ENCODE measurements around the gene ZNRF3. TPM values are rescaled to one million over a fixed set of nuclear protein-coding genes. Genes with fewer than 3 reads are reported as not detected.

Gene ZNRF3
- total and polyA plus RNA-seq, 9 donors: 7.4 to 24.3 (median 11.6) TPM

- 6 to 10% (median 7%) methylated on average over 6 of the region's 6 CpGs for WGBS, 3 donors
- Histone ChIP-seq H3K36me3 (no peaks in the 10 kb centered on the region), H3K4me3 (no peak overlapping the region), H3K4me1 (ENCODE audit: insufficient read depth) (no peaks in the 10 kb centered on the region), H3K27me3 (no peaks in the 10 kb centered on the region), H3K9me3 (no peaks in the 10 kb centered on the region), H3K27ac (no peak overlapping the region)
- TF ChIP-seq CTCF (IDR thresholded peaks at IDR 0.05) (peak; percentile 91 to 96 (median 95)), POLR2A (IDR thresholded peaks at IDR 0.05) (no peak), EP300 (IDR thresholded peaks at IDR 0.05) (no peak)
- DNase-seq: peak in 3 of 5 donors; percentile 29 to 63 (median 30)
- intact Hi-C loops (cut with DNase I): loop anchor here (2.0 to 10.0 kb wide), 8 partner anchors 99 to 389 kb away; no protein-coding TSS in a partner anchor
These were observed 27.8 kb upstream of the ZNRF3 start for GRCh38 chr22:28855355-28856094.

GRCh38 chr22:28856095-28856455 lies 27.3 kb upstream of the ZNRF3 start:
- intact Hi-C loops (cut with DNase I): loop anchor here in 3 of 4 donors (2.0 to 10.0 kb wide), 8 partner anchors 99 to 389 kb away; no protein-coding TSS in a partner anchor
- Histone ChIP-seq H3K4me3 (no peak overlapping the region), H3K4me1 (ENCODE audit: insufficient read depth) (no peaks in the 10 kb centered on the region), H3K9me3 (no peaks in the 10 kb centered on the region), H3K27ac (no peak overlapping the region), H3K36me3 (no peaks in the 10 kb centered on the region), H3K27me3 (no peaks in the 10 kb centered on the region)
- DNase-seq: no peak
- 96 to 98% (median 97%) methylated on average over 1 of the region's 1 CpG for WGBS, 3 donors
- TF ChIP-seq POLR2A (IDR thresholded peaks at IDR 0.05) (no peak), CTCF (IDR thresholded peaks at IDR 0.05) (no peak), EP300 (IDR thresholded peaks at IDR 0.05) (no peak)

DNA sequence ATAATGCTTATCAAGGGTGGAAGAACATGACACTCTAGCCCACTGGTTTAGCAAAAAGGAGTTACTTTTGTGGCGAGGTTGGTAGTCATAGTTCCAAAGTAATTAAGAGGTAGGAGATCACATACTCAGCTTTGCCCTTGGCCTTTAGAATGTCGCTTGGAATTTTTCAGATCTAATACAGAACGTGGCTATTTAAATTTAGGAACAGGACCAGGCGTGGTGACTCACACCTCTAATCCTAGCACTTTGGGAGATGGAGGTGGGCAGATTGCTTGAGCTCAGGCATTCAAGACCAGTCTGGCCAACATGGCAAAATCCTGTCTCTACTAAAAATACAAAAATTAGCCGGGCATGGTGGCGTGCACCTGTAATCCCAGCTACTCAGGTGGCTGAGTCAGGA lies 26.1 kb upstream of the ZNRF3 start:
- TF ChIP-seq POLR2A (IDR thresholded peaks at IDR 0.05): no peak
- TF ChIP-seq CTCF (IDR thresholded peaks at IDR 0.05): no peak
- TF ChIP-seq EP300 (IDR thresholded peaks at IDR 0.05): no peak
- DNase-seq: no peak

DNA sequence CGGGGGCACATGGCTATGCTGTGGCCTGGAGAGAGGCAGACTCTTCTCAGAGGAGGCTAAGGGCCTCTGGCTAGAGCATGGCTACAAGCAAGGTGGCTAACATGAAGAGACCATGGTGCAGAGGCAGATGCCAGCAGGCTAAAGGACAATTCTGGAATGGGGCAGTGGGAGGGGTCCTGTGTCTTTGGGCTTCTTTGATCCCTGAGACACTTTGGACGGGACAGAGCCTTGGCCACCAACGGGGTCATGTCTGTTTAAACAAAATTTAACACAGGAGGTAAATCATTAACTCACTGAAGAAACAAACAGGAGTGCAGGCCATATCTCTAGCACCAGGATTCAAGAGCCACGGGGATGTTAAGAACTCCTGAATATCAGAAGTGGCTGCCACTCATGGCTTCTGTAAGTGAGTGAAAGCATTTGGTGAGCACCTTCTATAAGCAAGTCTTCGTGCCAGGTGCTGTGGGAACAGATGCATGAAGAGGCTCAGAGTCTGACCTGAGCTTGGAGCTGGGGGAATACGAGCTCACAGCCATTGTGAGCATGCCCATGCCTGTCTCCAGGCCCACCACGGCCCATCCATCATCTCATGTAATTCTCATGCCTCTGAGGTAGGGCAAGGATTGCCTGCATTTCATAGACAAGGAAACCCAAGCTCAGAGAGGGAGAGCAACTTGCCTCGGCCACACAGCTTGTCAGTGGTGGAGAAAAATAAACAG lies 18.3 kb upstream of the ZNRF3 start:
- Histone ChIP-seq H3K27me3 (no peaks in the 10 kb centered on the region), H3K9me3 (no peaks in the 10 kb centered on the region), H3K27ac (no peak overlapping the region), H3K4me1 (ENCODE audit: insufficient read depth) (no peaks in the 10 kb centered on the region), H3K4me3 (no peak overlapping the region), H3K36me3 (no peaks in the 10 kb centered on the region)
- WGBS, 3 donors: 86% methylated on average over 8 of the region's 8 CpGs
- TF ChIP-seq POLR2A (IDR thresholded peaks at IDR 0.05): no peak
- TF ChIP-seq EP300 (IDR thresholded peaks at IDR 0.05): no peak
- TF ChIP-seq CTCF (IDR thresholded peaks at IDR 0.05): no peak
- intact Hi-C loops (cut with DNase I): no loop called here
- no peak for DNase-seq

More for the DNA sequence above, 26.1 kb upstream of the ZNRF3 start:
- 78 to 83% (median 78%) methylated on average over 6 of the region's 6 CpGs for WGBS, 3 donors
- no peaks in the 10 kb centered on the region for H3K9me3 ChIP-seq
- H3K36me3 ChIP-seq: no peaks in the 10 kb centered on the region
- intact Hi-C loops (cut with DNase I): loop anchor here in 3 of 4 donors (2.0 to 10.0 kb wide), 8 partner anchors 98 to 388 kb away; no protein-coding TSS in a partner anchor
- no peak overlapping the region for H3K4me3 ChIP-seq
- no peak overlapping the region for H3K27ac ChIP-seq
- no peaks in the 10 kb centered on the region for H3K27me3 ChIP-seq
- H3K4me1 ChIP-seq (ENCODE audit: insufficient read depth): no peaks in the 10 kb centered on the region
